ENCODE measurements around the gene BTRC. TPM values are rescaled to one million over a fixed set of nuclear protein-coding genes. Genes with fewer than 3 reads are reported as not detected.

Gene BTRC
- total RNA-seq, 1 donor, result 6.7 TPM

DNA sequence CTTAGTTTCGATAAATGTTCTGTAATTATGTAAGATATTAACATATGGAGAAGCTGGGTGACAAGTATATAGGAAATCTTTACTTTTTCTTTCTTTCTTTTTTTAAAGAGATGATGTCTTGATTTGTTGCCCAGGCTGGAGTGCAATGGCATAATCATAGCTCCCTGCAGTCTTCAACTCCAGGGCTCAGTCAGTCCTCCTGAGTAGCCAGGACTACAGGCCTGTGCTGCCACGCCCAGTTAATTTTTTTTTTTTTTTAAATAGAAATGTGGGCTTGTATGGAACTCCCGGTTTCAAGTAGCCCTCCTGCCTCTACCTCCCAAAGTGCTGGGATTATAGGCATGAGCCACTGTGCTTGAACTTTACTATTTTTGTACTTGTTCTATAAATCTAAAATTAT lies 122.4 kb downstream of the BTRC start:
- DNase-seq (ENCODE audit: low read depth in 2 of 3, low spot score in 2 of 3), result no peak

DNA sequence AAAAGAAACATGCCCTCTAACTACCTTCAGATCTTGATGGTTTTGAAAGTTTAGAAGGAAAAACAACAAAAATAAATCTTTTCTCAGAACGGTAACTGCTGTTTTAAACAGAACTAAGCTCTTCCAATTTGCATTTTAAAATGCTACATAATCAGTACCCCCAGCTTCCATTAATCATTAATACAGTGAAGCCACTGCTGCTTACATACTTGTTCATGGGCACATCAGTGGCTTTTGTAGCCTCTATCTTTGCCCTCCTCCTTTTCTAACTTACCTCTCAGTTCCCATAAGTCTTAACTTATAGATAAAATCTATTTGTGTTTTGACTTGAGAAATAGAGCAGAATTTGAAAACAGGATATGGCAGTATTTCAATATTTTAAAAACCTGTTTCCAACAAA lies 125.0 kb downstream of the BTRC start:
- DNase-seq (ENCODE audit: low read depth in 2 of 3, low spot score in 2 of 3), result no peak

DNA sequence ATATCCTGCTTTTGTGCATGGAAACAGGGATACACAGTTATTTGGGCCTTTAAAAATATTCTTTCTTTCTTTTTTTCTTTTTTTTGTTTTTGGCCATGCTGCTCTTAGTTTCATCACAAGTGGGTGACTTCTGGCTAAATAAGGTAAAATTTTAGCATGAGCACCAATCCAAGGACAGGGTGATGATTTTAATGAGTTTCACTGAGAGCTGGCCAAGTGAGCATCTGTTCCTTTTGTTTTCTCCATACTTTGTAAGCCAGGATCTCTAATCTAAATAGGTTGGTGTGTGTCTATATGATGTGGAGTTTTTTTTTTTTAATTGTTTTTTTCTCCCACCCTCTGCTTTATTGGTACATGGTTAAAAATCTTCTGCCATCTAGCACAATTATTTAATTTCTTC lies 127.3 kb downstream of the BTRC start:
- DNase-seq (ENCODE audit: low read depth in 2 of 3, low spot score in 2 of 3), result no peak

DNA sequence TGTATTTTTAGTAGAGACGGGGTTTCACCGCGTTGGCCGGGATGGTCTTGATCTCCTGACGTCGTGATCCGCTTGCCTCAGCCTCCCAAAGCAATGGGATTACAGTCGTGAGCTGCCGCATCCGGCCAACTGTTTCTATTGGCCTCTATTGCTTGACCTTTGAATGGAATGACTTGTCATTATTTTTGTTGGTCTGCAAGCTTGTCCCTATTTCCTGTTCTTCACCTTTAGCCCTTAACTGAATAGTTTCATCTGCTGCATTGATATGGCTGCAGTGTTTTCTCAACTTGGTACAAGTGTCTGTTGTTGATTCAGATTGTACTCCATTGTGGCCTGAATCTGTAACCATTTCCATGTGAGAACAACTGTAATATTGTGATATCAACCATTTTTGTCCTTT lies 128.6 kb downstream of the BTRC start:
- DNase-seq (ENCODE audit: low read depth in 2 of 3, low spot score in 2 of 3), result no peak

DNA sequence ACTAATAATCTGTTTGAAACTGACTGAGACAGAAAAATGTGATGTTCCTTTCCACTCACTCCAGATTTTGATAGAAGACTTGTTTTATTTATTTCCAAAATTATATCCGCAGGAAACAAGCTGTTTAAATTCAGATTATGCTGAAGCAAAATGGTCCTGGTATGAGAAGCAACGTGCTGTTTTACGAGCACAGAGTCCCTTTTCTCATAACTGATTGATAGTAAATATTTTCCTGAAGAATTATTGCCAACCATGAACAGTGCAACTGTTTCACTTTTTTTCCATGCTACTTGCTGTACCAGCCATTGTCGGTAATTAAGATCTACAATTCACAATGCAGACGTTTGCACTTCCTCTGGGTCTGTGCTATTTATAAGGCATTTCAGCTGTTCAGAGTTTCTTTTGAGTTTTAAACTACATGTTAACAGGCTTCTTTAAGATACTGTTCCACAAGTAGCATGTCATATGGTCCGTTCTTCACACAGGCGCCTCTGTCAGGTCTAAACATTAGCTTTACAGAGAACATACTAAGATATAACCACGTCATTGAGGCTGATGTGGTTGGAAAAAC lies 130.3 kb downstream of the BTRC start:
- no peak for DNase-seq (ENCODE audit: low read depth in 2 of 3, low spot score in 2 of 3)

DNA sequence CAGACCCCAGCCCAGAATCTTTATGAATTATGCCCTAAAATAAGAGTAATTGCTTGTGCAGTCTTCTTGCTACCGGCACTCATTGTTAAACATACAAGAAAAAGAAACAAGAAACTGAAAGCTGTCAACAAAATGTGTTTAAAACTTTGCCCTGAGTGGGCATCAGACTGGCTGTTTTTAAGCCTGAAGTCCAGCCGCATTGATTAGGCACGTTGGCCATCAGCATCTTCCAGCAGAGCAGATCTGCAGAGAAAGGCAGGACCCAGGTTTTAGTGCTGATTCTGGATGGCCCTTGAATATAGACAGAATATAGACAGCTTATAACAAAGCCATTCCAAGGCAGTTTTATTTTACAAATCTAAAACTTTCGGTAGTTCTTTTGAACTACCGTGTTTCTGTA lies 131.2 kb downstream of the BTRC start:
- DNase-seq (ENCODE audit: low read depth in 2 of 3, low spot score in 2 of 3), result no peak

GRCh38 chr10:101485681-101486554 lies 132.0 kb downstream of the BTRC start:
- DNase-seq (ENCODE audit: low read depth in 2 of 3, low spot score in 2 of 3), result no peak

- DNase-seq (ENCODE audit: low read depth in 2 of 3, low spot score in 2 of 3), result no peak
These were observed 133.4 kb downstream of the BTRC start for GRCh38 chr10:101487399-101487798.

- no peak for DNase-seq (ENCODE audit: low read depth in 2 of 3, low spot score in 2 of 3)
These were observed 135.4 kb downstream of the BTRC start for GRCh38 chr10:101489355-101489754.

GRCh38 chr10:101490026-101490425 lies 136.1 kb downstream of the BTRC start:
- DNase-seq (ENCODE audit: low read depth in 2 of 3, low spot score in 2 of 3), result no peak

DNA sequence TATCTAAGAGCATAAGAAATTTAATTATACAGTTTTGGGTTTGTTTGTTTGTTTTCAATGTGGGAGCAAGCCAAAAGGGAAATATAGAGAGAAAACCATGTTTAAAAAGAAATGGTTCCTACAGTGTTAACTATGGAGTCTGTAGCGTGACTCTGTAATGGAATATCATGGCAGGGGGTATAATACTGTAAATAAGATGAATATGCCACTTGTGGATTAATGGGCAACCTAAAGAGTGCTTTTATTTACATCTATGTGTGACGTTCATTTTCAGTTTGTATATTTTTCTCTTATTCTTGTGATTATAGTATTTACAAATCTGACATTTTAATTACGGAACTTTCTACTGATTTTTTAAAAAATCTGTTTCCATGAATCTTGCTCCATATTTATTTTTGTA lies 138.2 kb downstream of the BTRC start:
- DNase-seq (ENCODE audit: low read depth in 2 of 3, low spot score in 2 of 3), result no peak

DNA sequence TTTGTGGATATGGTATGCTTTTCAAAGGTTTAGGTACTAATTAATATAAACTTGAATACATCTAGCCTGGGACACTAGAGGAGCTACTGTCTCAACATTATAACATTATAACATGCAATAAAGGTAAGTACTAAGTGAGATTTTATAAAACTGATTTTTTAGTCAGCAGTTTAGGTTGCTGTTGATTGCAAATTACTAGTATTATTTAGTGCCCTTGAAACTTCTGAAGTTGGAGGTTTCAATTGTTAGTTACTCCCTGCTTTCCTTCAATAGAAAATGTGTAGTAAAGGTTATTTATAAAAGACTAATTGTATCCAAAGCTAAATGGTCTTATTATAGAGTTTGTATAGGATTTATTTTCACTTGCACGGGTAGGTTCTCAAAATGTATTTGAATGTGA lies 138.8 kb downstream of the BTRC start:
- no peak for DNase-seq (ENCODE audit: low read depth in 2 of 3, low spot score in 2 of 3)

DNA sequence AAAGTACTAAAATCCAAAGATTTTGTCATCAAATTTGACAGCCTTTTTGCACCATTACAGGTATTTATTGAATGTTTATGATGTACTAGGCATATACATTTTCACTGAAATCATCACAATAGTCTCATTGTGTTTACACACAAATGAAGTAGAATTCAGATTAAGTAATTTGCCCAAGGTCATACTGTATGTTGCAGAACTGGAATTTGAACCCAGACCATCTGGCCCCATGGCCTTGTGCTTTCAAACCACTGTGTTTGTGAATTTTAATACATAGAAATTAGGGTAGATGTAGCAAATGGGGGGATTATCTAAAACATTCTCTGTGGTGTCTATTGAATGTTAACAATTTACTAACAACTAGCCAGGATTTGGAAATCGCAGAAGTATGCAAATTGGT lies 139.3 kb downstream of the BTRC start:
- DNase-seq (ENCODE audit: low read depth in 2 of 3, low spot score in 2 of 3), result no peak

DNA sequence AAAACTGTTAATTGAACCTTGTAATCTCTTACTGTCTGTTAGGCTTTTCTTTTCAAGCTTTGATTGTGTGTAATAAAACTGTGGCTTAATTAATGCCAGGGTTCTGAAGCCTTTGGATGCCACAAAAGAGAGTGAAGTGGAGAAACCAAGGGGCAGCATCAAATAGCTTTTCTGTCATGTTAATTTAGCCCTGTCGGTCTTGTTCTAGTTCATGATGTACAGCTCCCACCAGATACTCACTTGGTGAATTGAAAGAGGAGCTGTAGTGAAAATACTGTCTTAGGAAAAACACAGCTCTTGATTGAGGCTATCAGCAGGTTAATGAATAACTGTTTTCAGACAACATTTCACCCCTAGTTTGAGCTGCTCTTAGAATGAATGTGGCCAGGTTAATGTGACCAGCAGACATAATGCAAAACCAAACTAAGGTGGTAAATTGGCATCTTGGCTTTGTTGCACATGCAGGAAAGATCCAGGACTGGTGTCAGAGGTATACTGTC lies 139.9 kb downstream of the BTRC start:
- no peak for DNase-seq (ENCODE audit: low read depth in 2 of 3, low spot score in 2 of 3)

- DNase-seq (ENCODE audit: low read depth in 2 of 3, low spot score in 2 of 3), result no peak
These were observed 140.7 kb downstream of the BTRC start for GRCh38 chr10:101494650-101495049.

DNA sequence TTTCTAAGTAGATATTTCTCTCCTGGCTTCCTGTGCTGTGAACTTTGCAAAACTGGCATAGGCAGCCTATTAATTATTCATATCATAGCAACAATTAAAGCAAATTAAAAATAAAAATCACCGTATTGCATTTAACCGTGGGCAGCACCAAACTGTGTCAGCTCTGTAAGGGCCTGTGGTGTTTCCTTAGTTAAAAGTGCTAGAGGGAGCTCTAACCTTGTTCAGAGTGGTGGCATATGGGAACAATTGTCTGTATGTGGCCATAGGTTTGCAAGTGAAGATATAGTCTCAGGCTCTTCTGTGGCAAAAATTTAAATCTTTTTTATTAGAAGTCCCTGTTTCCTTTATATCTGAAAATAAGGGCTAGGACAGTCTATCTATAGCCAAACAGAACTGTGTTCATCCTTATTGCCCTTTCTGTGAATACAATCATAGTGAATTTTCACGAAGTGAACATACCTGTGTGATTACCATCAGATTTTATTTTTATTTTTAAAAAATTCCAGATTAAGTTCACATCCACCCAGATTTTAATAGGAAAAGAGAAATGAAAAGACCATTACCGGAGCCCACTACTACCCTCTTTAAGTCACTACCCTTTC lies 141.5 kb downstream of the BTRC start:
- DNase-seq (ENCODE audit: low read depth in 2 of 3, low spot score in 2 of 3), result peak in 2 of 3 donors; percentile 31 to 60

DNA sequence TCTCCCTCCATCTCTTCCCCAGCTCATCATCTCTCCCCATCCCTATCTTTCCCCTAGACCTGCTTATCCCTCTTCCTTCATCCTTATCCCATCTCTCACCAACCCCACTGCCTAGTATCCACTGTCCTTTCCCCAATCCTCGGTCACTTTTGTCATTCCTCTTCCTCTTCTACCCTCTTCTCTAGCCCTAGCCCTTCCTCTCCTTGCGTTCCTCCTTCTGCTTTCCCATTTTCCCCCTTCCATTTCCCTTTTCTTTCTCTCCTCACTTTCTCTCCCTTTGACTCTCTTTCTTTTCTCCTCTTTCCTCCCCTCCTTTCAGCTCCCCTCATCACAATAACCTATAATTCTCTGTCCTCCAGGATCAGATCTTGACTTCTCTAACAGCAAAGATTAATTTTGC lies 150.5 kb downstream of the BTRC start:
- no peak for DNase-seq (ENCODE audit: low read depth in 2 of 3, low spot score in 2 of 3)

DNA sequence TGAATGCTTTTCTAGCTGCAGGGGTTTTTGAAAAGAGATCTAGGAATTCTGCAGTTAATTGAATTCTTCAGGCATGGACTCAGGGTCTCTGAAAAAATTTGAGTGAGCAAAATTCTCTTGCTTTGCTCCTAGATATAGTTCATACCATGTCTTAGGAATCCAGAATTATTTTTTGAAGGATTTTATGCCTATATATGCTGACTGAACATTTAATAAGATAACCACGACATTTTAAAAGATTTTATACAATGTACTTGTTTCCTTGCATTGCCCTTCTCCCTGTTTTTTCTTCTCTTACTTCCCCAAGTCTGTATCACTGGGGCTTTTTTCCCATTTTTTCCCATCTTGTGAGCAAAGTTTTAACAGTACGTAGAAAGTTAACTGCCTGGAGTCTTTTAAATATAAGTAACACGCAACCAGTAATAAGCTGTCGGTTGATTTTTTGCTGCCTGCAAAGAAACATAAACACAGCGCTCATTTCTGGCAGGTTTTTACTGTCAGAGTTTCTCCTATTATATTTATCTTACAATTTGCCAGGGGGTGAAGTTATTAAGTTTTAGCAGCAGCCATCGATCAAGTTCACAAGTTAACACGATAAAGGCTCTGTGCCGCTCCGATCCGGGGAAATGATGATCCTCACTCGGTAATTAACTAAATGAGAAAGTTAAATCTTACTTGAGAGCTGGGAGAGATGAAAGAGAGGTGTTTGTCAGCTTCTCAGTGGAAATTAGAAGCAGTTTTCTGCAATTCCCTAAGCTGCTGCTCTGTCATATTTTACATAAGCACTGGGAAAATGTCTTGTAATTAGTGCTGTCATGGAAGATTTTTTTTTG lies 153.1 kb downstream of the BTRC start:
- DNase-seq (ENCODE audit: low read depth in 2 of 3, low spot score in 2 of 3), result no peak

DNA sequence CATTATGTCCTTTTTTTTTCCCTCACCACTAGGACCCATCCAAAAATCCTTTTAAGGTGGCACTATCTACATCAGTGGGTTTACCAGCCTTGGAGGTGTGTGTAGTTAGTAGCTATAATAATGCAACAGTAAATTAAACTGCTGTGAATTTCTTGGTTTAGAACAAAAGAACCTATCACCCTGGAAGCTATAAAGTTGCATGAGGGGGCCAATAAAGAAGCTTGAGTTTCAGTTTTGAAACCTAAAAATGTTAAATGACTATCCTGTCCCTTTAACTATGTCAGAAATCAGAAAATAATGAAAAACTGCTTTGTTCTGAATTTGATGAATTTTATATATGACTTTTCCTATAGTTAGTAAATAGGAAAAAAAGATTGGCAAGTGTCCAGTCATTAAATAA lies 153.9 kb downstream of the BTRC start:
- DNase-seq (ENCODE audit: low read depth in 2 of 3, low spot score in 2 of 3), result no peak

DNA sequence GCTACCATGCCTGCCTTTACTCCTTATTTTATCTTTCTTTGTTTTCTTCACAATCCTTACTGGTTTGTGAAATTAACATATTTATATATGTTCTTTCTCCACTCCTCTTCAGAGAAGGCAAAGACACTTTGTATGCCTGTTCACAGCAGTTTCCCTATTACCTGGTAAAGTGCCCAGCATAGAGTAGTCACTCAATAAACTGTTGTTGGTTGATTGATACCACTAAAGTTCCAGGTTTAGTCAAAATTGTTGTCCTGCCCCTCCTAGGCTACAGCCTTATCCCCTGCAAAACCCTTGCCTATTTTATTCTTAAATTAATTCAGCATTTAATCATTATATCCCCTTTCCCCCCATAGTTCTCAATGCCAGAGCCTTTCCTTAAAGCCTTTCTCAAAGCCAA lies 158.0 kb downstream of the BTRC start:
- DNase-seq (ENCODE audit: low read depth in 2 of 3, low spot score in 2 of 3), result no peak

GRCh38 chr10:101512738-101513137 lies 158.8 kb downstream of the BTRC start:
- DNase-seq (ENCODE audit: low read depth in 2 of 3, low spot score in 2 of 3), result no peak
